HepG2 (cell line): Measurements from ENCODE around the gene EBF4. TPM values are rescaled to one million over a fixed set of nuclear protein-coding genes. Genes with fewer than 3 reads are reported as not detected.

Experiments used
- ELF1 ChIP-seq: sonication (generic); formaldehyde crosslinking; IDR thresholded peaks from 2 replicates; pipeline ENCODE4 v1.4.0; 2020; ENCODE audit warnings: missing genetic modification reagents
- EP300 ChIP-seq, 3 experiments: sonication (generic) in 1 of 3; formaldehyde crosslinking in 1 of 3; IDR thresholded peaks; 2 replicates each; pipeline versions ENCODE4 v1.5.1 to v1.6.1; 2011 to 2020; ENCODE audit warnings: low read depth in 2 of 3, low read length in 2 of 3, borderline replicate concordance in 1 of 3, improper control_type of control experiment in 1 of 3, mild to moderate bottlenecking in 1 of 3, missing genetic modification reagents in 1 of 3, moderate library complexity in 1 of 3
- FOXO4 ChIP-seq: sonication (generic); formaldehyde crosslinking; conservative IDR thresholded peaks from 2 replicates; pipeline ENCODE4 v1.8.1; 2023; ENCODE audit warnings: missing genetic modification reagents
- MAF1 ChIP-seq: sonication (generic); formaldehyde crosslinking; IDR thresholded peaks from 2 replicates; pipeline ENCODE4 v1.5.0; 2020; ENCODE audit warnings: missing genetic modification reagents, borderline replicate concordance
- ZNF142 ChIP-seq: sonication (generic); formaldehyde crosslinking; IDR thresholded peaks from 2 replicates; pipeline ENCODE4 v1.4.0; 2020; ENCODE audit warnings: missing genetic modification reagents
- ZNF564 ChIP-seq: sonication (generic); formaldehyde crosslinking; IDR thresholded peaks from 2 replicates; pipeline ENCODE4 v1.8.1; 2023; ENCODE audit warnings: mild to moderate bottlenecking, missing genetic modification reagents
- ZNF589 ChIP-seq: sonication (generic); formaldehyde crosslinking; conservative IDR thresholded peaks from 2 replicates; pipeline ENCODE4 v1.8.0; 2022; ENCODE audit warnings: mild to moderate bottlenecking, moderate library complexity, missing genetic modification reagents
- polyA plus RNA-seq, 8 experiments: library from polyadenylated mRNA; depleted of rRNA in 3 of 8; stranded (reverse) in 7 of 8; unstranded in 1 of 8; fragments of >200 nt; fragmentation: Illumina TruSeq in 4 of 8; extraction: Trizol in 4 of 8; gene quantifications; 2 replicates each; pipeline versions ENCODE4 v1.2.1 to v1.2.3, GENCODE V29; 2011 to 2016; ENCODE audit warnings: low read depth in 4 of 8, missing spikeins in 1 of 8, mixed read lengths in 1 of 8; ENCODE audit not compliant: insufficient read depth in 1 of 8
- total RNA-seq, 5 experiments: library from RNA; depleted of rRNA; stranded (reverse); fragments of >200 nt; fragmentation: Illumina TruSeq; extraction: Trizol; gene quantifications; 2 replicates each; pipeline ENCODE4 v1.2.3, GENCODE V29; 2016; ENCODE audit warnings: low read depth in 1 of 5
- TF ChIP-seq, protein P1 (sequence below): sonication (generic); formaldehyde crosslinking; IDR thresholded peaks from 2 replicates; pipeline ENCODE4 v1.4.0; 2020; ENCODE audit warnings: missing genetic modification reagents, mild to moderate bottlenecking, borderline replicate concordance
- TF ChIP-seq, protein P2 (sequence below): sonication (generic); formaldehyde crosslinking; IDR thresholded peaks from 2 replicates; pipeline ENCODE4 v1.4.0; 2020; ENCODE audit warnings: mild to moderate bottlenecking, missing genetic modification reagents
- TF ChIP-seq, protein P3 (sequence below): sonication (generic); formaldehyde crosslinking; IDR thresholded peaks from 2 replicates; pipeline ENCODE4 v1.4.0; 2020; ENCODE audit warnings: low read depth, mild to moderate bottlenecking, missing genetic modification reagents

The EBF4 gene
- total and polyA plus RNA-seq, 2 of the 13 experiments (the other 11 are each of a cell fraction or from before 2014, with no cell fraction given): 0.84 to 2.2 TPM

GRCh38 chr20:2652724-2653555, 39.6 kb upstream of the EBF4 start (continued):
- TF ChIP-seq, protein P1, sequence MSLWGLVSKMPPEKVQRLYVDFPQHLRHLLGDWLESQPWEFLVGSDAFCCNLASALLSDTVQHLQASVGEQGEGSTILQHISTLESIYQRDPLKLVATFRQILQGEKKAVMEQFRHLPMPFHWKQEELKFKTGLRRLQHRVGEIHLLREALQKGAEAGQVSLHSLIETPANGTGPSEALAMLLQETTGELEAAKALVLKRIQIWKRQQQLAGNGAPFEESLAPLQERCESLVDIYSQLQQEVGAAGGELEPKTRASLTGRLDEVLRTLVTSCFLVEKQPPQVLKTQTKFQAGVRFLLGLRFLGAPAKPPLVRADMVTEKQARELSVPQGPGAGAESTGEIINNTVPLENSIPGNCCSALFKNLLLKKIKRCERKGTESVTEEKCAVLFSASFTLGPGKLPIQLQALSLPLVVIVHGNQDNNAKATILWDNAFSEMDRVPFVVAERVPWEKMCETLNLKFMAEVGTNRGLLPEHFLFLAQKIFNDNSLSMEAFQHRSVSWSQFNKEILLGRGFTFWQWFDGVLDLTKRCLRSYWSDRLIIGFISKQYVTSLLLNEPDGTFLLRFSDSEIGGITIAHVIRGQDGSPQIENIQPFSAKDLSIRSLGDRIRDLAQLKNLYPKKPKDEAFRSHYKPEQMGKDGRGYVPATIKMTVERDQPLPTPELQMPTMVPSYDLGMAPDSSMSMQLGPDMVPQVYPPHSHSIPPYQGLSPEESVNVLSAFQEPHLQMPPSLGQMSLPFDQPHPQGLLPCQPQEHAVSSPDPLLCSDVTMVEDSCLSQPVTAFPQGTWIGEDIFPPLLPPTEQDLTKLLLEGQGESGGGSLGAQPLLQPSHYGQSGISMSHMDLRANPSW (CRISPR knock-in tag): no peak
- TF ChIP-seq, protein P2, sequence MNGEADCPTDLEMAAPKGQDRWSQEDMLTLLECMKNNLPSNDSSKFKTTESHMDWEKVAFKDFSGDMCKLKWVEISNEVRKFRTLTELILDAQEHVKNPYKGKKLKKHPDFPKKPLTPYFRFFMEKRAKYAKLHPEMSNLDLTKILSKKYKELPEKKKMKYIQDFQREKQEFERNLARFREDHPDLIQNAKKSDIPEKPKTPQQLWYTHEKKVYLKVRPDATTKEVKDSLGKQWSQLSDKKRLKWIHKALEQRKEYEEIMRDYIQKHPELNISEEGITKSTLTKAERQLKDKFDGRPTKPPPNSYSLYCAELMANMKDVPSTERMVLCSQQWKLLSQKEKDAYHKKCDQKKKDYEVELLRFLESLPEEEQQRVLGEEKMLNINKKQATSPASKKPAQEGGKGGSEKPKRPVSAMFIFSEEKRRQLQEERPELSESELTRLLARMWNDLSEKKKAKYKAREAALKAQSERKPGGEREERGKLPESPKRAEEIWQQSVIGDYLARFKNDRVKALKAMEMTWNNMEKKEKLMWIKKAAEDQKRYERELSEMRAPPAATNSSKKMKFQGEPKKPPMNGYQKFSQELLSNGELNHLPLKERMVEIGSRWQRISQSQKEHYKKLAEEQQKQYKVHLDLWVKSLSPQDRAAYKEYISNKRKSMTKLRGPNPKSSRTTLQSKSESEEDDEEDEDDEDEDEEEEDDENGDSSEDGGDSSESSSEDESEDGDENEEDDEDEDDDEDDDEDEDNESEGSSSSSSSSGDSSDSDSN (CRISPR knock-in tag): peak; percentile 19; the same call in 1 of the 2 replicates
- 0 out of 2 replicates have a peak, but pooled peaks have one; percentile 42 for TF ChIP-seq ZNF589 (CRISPR knock-in tag)
- no peak for TF ChIP-seq FOXO4
- TF ChIP-seq ZNF564 (CRISPR knock-in tag): peak; percentile 55
- no peak for TF ChIP-seq ELF1 (CRISPR knock-in tag)
- TF ChIP-seq ZNF142 (CRISPR knock-in tag): no peak
- TF ChIP-seq MAF1 (CRISPR knock-in tag): 0 out of 2 replicates have a peak, but pooled peaks have one; percentile 53
- TF ChIP-seq, protein P3, sequence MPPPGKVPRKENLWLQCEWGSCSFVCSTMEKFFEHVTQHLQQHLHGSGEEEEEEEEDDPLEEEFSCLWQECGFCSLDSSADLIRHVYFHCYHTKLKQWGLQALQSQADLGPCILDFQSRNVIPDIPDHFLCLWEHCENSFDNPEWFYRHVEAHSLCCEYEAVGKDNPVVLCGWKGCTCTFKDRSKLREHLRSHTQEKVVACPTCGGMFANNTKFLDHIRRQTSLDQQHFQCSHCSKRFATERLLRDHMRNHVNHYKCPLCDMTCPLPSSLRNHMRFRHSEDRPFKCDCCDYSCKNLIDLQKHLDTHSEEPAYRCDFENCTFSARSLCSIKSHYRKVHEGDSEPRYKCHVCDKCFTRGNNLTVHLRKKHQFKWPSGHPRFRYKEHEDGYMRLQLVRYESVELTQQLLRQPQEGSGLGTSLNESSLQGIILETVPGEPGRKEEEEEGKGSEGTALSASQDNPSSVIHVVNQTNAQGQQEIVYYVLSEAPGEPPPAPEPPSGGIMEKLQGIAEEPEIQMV (CRISPR knock-in tag): peak; percentile 75; the same call in 1 of the 2 replicates
- no peak for TF ChIP-seq EP300 (IDR thresholded peaks at IDR 0.05; ENCODE audit: low read depth in 2 of 2, low read length in 2 of 2)
- no peak for TF ChIP-seq EP300 (CRISPR knock-in tag; IDR thresholded peaks at IDR 0.05; ENCODE audit: borderline replicate concordance)
